AG20443 (cell line): ENCODE data around the gene RIPK1.
A peak's percentile ranks its signal among the peaks of the same experiment; 100 is the strongest.
"Not testable (repeated sequence)": the region's sequence is repeated elsewhere in the genome, so short reads cannot be mapped to it uniquely, and the experiment has no call there.

Experiments used
- DNase-seq: peaks from one replicate; pipeline ENCODE4 v3.0.0; 2012; ENCODE audit warnings: low spot score, mixed read lengths

The RIPK1 gene

GRCh38 chr6:3136292-3137011, 68.2 kb downstream of the RIPK1 start:
- no peak for DNase-seq

- DNase-seq, result no peak
These were observed 68.9 kb downstream of the RIPK1 start for GRCh38 chr6:3137057-3137777.

- not testable (repeated sequence) for DNase-seq
These were observed 69.6 kb downstream of the RIPK1 start for GRCh38 chr6:3137873-3138272.

GRCh38 chr6:3138341-3138740, 70.0 kb downstream of the RIPK1 start:
- peak; percentile 24 for DNase-seq

- DNase-seq, result peak; percentile 77
These were observed 71.0 kb downstream of the RIPK1 start for GRCh38 chr6:3139090-3139903.

GRCh38 chr6:3140201-3140600, 71.9 kb downstream of the RIPK1 start:
- DNase-seq, result no peak

- DNase-seq, result no peak
These were observed 74.2 kb downstream of the RIPK1 start for GRCh38 chr6:3142536-3142935.

GRCh38 chr6:3143158-3143557, 74.9 kb downstream of the RIPK1 start:
- no peak for DNase-seq

GRCh38 chr6:3144571-3144970, 76.3 kb downstream of the RIPK1 start:
- no peak for DNase-seq

- DNase-seq, result no peak
These were observed 79.8 kb downstream of the RIPK1 start for GRCh38 chr6:3147914-3148757.

- DNase-seq, result no peak
These were observed 83.4 kb downstream of the RIPK1 start for GRCh38 chr6:3151691-3152090.

GRCh38 chr6:3152689-3153088, 84.4 kb downstream of the RIPK1 start:
- no peak for DNase-seq

GRCh38 chr6:3155416-3155815, 87.1 kb downstream of the RIPK1 start:
- DNase-seq, result not testable (repeated sequence)

GRCh38 chr6:3156184-3157130, 88.2 kb downstream of the RIPK1 start:
- DNase-seq, result not testable (repeated sequence)

GRCh38 chr6:3157131-3157933, 89.0 kb downstream of the RIPK1 start, which contains the start of gene TUBB2A:
Gene TUBB2A, minus strand, starts transcription at chr6:3157544. Its CDS starts 81 bp downstream, at chr6:3157463.
- peak; percentile 99 for DNase-seq

- DNase-seq, result no peak
These were observed 91.8 kb downstream of the RIPK1 start for GRCh38 chr6:3159805-3160781.

- no peak for DNase-seq
These were observed 93.8 kb downstream of the RIPK1 start for GRCh38 chr6:3162067-3162497.

GRCh38 chr6:3162565-3163247, 94.4 kb downstream of the RIPK1 start:
- DNase-seq, result peak; percentile 90
